Thyroid gland (tissue), 4 donors: Measurements from ENCODE around the gene CLDN4.

Experiments used
- CTCF ChIP-seq, 6 experiments: fragments of 200-600 bp in 3 of 6; fragments of 450-650 bp in 3 of 6; sonication (generic) in 3 of 6; IDR thresholded peaks; one replicate each; pipeline ENCODE4 v1.5.1; 2016 to 2019; ENCODE audit warnings: antibody characterized with exemption in 6 of 6, mild to moderate bottlenecking in 2 of 6, inconsistent platforms in 1 of 6, moderate library complexity in 1 of 6
- POLR2A ChIP-seq, 2 donors: fragments of 450-650 bp; IDR thresholded peaks; one replicate each; pipeline ENCODE4 v1.6.1; 2017; ENCODE audit warnings: antibody characterized with exemption in 2 of 2, mild to moderate bottlenecking in 2 of 2, moderate library complexity in 1 of 2

- no peak for TF ChIP-seq POLR2A (IDR thresholded peaks at IDR 0.05)
- no peak for TF ChIP-seq CTCF (IDR thresholded peaks at IDR 0.05)
Measured at GRCh38 chr7:73817121-73817520, 13.7 kb upstream of the CLDN4 start.
